Measurements from ENCODE around the gene CTNNA3. TPM values are rescaled to one million over a fixed set of nuclear protein-coding genes. Genes with fewer than 3 reads are reported as not detected.

The CTNNA3 gene
- total RNA-seq, 1 experiment from 2014 or later = 0.85 TPM

- DNase-seq (ENCODE audit: low read depth, low spot score) = no peak
- no peak for ATAC-seq
- Histone ChIP-seq H3K4me1 (ENCODE audit: control insufficient read depth, insufficient read depth, low read length) (no peaks in the 10 kb centered on the region), H3K27me3 (ENCODE audit: control insufficient read depth, insufficient read depth, low read length) (no peaks in the 10 kb centered on the region), H3K36me3 (ENCODE audit: control insufficient read depth, insufficient read depth, low read length) (no peaks in the 10 kb centered on the region), H3K9me3 (ENCODE audit: control insufficient read depth, insufficient read depth, low read depth, low read length) (no peaks in the 10 kb centered on the region), H3K4me3 (ENCODE audit: low read depth in 2 of 2, low read length in 2 of 2) (no peak overlapping the region), H3K27ac (ENCODE audit: low read length) (no peak overlapping the region)
- no peak for TF ChIP-seq SIN3A (IDR thresholded peaks at IDR 0.05; ENCODE audit: borderline replicate concordance, insufficient read depth, low read depth, low read length)
- TF ChIP-seq POLR2AphosphoS5 (IDR thresholded peaks at IDR 0.05; ENCODE audit: low read depth, low read length) = no peak
- no peak for TF ChIP-seq TCF7L2 (IDR thresholded peaks at IDR 0.05; ENCODE audit: low read depth, low read length)
- no peak for TF ChIP-seq CTCF (IDR thresholded peaks at IDR 0.05)
- TF ChIP-seq REST (IDR thresholded peaks at IDR 0.05; ENCODE audit: insufficient read depth in 1 of 2, low read depth in 2 of 2, low read length in 1 of 2) = no peak
- ChIA-PET CTCF (interaction anchor here (0.5 kb wide), 1 partner anchor 43 kb away, joined by 3 read pairs; no protein-coding TSS in a partner anchor), POLR2A (no interaction called here)
- in situ Hi-C loops (cut with HindIII; ENCODE audit: low pct_unique_long_range_greater_than_20kb, low sequenced_read_pairs) = no loop called here
- BruUV-seq (replicated peaks) = no TSS peak
- intact Hi-C loops (cut with micrococcal nuclease; ENCODE audit: unreplicated experiment) = no loop called here
These were observed 364.7 kb downstream of the CTNNA3 start for GRCh38 chr10:67331121-67331910.

DNA sequence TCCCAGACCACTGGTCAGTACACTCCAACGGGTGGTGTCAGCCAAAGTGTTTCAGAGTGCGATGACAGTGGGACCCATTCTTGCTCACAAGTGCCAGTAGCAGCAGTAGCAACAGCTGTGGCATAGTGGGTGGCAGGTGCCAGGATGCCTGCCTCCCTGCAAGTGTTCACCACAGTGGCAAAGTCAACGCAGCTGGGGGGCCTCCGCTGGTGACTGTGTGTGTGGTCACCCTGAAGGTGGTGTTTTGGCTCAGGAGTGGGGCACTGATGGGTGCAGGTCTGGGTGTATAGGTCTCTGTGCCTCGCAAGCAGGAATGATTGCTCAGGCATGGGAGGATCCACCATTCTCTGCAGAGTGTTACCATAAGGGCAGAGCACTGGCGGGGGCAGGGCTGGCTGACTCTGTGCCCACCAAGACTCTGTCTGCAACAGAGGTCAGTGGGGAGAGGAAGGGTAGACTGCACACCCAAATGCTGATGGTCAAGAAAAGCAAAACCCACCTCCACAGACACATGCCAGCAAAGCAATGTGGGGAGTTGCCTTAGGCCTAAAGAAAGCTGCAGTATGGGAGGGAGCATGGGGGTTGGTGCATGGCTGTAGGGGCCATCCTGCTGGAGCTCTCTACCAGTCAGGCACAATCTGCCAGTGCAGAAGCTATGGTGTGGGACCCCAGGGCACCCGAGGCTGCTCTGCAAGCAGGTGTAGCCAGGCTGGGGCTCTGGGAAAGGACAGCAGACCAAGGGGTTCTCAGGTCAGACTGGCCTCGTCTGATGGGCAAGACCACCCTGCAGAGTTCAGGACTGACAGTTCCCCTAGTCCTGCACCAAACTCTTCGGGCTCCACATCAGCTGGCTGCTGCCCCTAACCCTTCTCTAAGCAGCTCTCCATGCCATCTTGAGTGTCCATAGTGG, 368.1 kb downstream of the CTNNA3 start:
- POLR2A ChIA-PET = no interaction called here

More for the DNA sequence above, 368.1 kb downstream of the CTNNA3 start:
- H3K9me3 ChIP-seq (ENCODE audit: control insufficient read depth, insufficient read depth, low read depth, low read length) = no peaks in the 10 kb centered on the region
- no peak overlapping the region for H3K27ac ChIP-seq (ENCODE audit: low read length)
- in situ Hi-C loops (cut with HindIII; ENCODE audit: low pct_unique_long_range_greater_than_20kb, low sequenced_read_pairs) (no loop called here), intact Hi-C loops (cut with micrococcal nuclease; ENCODE audit: unreplicated experiment) (no loop called here)
- H3K36me3 ChIP-seq (ENCODE audit: control insufficient read depth, insufficient read depth, low read length) = no peaks in the 10 kb centered on the region
- CTCF ChIA-PET = no interaction called here
- no peaks in the 10 kb centered on the region for H3K4me1 ChIP-seq (ENCODE audit: control insufficient read depth, insufficient read depth, low read length)
- TF ChIP-seq SIN3A (IDR thresholded peaks at IDR 0.05; ENCODE audit: borderline replicate concordance, insufficient read depth, low read depth, low read length) (no peak), POLR2AphosphoS5 (IDR thresholded peaks at IDR 0.05; ENCODE audit: low read depth, low read length) (no peak), TCF7L2 (IDR thresholded peaks at IDR 0.05; ENCODE audit: low read depth, low read length) (no peak), CTCF (IDR thresholded peaks at IDR 0.05) (no peak), REST (IDR thresholded peaks at IDR 0.05; ENCODE audit: insufficient read depth in 1 of 2, low read depth in 2 of 2, low read length in 1 of 2) (no peak)
- no TSS peak for BruUV-seq (replicated peaks)
- no peak overlapping the region for H3K4me3 ChIP-seq (ENCODE audit: low read depth in 2 of 2, low read length in 2 of 2)
- no peaks in the 10 kb centered on the region for H3K27me3 ChIP-seq (ENCODE audit: control insufficient read depth, insufficient read depth, low read length)
- DNase-seq (ENCODE audit: low read depth, low spot score) (no peak), ATAC-seq (no peak)
